AG04450 (cell line): ENCODE data around the gene SUPT4H1. TPM values are rescaled to one million over a fixed set of nuclear protein-coding genes. Genes with fewer than 3 reads are reported as not detected.

Experiments used
- CTCF ChIA-PET: fragments of 300-600, 350-600 bp; formaldehyde crosslinking; extraction: SDS; loops from one replicate; lab custom pipeline; 2022; ENCODE audit warnings: antibody characterized with exemption, inconsistent platforms; lab: Charles Lee
- POLR2A ChIA-PET: fragments of 350-600 bp; formaldehyde crosslinking; extraction: SDS; loops from one replicate; lab custom pipeline; 2021; ENCODE audit warnings: antibody characterized with exemption, inconsistent platforms; lab: Yijun Ruan, JAX
- DNase-seq: peaks from one replicate; pipeline ENCODE4 v3.0.0-alpha.2; 2011; ENCODE audit warnings: low read depth, low spot score
- H3K27ac ChIP-seq: one replicate; pipeline ENCODE4 v1.5.1; 2012; ENCODE audit warnings: low read depth, low read length, control low read depth
- H3K27me3 ChIP-seq: one replicate; pipeline ENCODE4 v1.6.0; 2012; ENCODE audit warnings: low read length; ENCODE audit not compliant: control insufficient read depth, insufficient read depth
- H3K4me3 ChIP-seq: 2 replicates; pipeline ENCODE4 v1.5.1; 2011; ENCODE audit warnings: mild to moderate bottlenecking, low read depth, low read length, control low read depth
- H3K9me3 ChIP-seq: 2 replicates; pipeline ENCODE4 v1.5.1; 2012; ENCODE audit warnings: low read length; ENCODE audit not compliant: control insufficient read depth, insufficient read depth
- CTCF ChIP-seq: IDR thresholded peaks from 2 replicates; pipeline ENCODE4 v1.5.1; 2011; ENCODE audit warnings: low read depth, low read length, control low read depth, inconsistent platforms
- polyA minus RNA-seq: library from RNA; depleted of rRNA, polyadenylated mRNA; stranded (reverse); fragments of >200 nt; gene quantifications from 2 replicates; pipeline ENCODE4 v1.2.3, GENCODE V29; 2011; rRNA and poly(A)+ RNA removed
- polyA plus RNA-seq: library from polyadenylated mRNA; depleted of rRNA; stranded (reverse); fragments of >200 nt; gene quantifications from 2 replicates; pipeline ENCODE4 v1.2.3, GENCODE V29; 2011; rRNA removed

SUPT4H1 gene
- polyA plus RNA-seq (178 and 191 TPM in 2 replicates), polyA minus RNA-seq (69.3 and 73.1 TPM in 2 replicates)

- Histone ChIP-seq H3K27me3 (peaks cover 4% of the 10 kb centered on the region), H3K4me3 (peak within 1 kb of the TSS; percentile 98), H3K27ac (peak within 1 kb of the TSS; percentile 87), H3K9me3 (no peaks in the 10 kb centered on the region)
- peak; percentile 85 for DNase-seq
- POLR2A ChIA-PET = interaction anchor here (0.7 to 3.4 kb wide), 20 partner anchors 8 to 1391 kb away, joined by 3 to 68 read pairs (median 4); partner anchors contain the start of genes COIL, DYNLL2, MKS1 and RNF43
- CTCF ChIA-PET = interaction anchor here (1.0 to 3.7 kb wide), 4 partner anchors 34 to 103 kb away, joined by 4 to 25 read pairs (median 6); partner anchors contain the start of gene RNF43
- TF ChIP-seq CTCF = no peak
These were observed at the start of gene SUPT4H1 for GRCh38 chr17:58351831-58352595. TSS of gene SUPT4H1 (minus strand) at chr17:58352201. CDS start at chr17:58352135, 66 bp downstream.

- CTCF ChIA-PET = interaction anchor here (1.5 kb wide), 1 partner anchor 16 kb away, joined by 3 read pairs; the partner anchor contains the start of gene RNF43
- no peaks in the 10 kb centered on the region for H3K9me3 ChIP-seq
- POLR2A ChIA-PET = no interaction called here
- H3K4me3 ChIP-seq = no peak overlapping the region
- no peak for DNase-seq
- no peaks in the 10 kb centered on the region for H3K27me3 ChIP-seq
- no peak for TF ChIP-seq CTCF
- H3K27ac ChIP-seq = no peak overlapping the region
These were observed 49.3 kb upstream of the SUPT4H1 start for GRCh38 chr17:58401287-58401686.

- Histone ChIP-seq H3K9me3 (no peaks in the 10 kb centered on the region), H3K27ac (no peak overlapping the region), H3K27me3 (no peaks in the 10 kb centered on the region), H3K4me3 (no peak overlapping the region)
- no peak for TF ChIP-seq CTCF
- ChIA-PET POLR2A (no interaction called here), CTCF (interaction anchor here (1.1 to 1.5 kb wide), 2 partner anchors 17 to 84 kb away, joined by 3 to 6 read pairs; partner anchors contain the start of gene RNF43)
- no peak for DNase-seq
These were observed 48.8 kb upstream of the SUPT4H1 start for GRCh38 chr17:58400826-58401225.

- Histone ChIP-seq H3K9me3 (no peaks in the 10 kb centered on the region), H3K27me3 (no peaks in the 10 kb centered on the region), H3K4me3 (no peak overlapping the region), H3K27ac (no peak overlapping the region)
- no peak for TF ChIP-seq CTCF
- POLR2A ChIA-PET = no interaction called here
- CTCF ChIA-PET = interaction anchor here (1.1 to 1.5 kb wide), 2 partner anchors 18 to 83 kb away, joined by 3 to 6 read pairs; partner anchors contain the start of gene RNF43
- no peak for DNase-seq
These were observed 48.0 kb upstream of the SUPT4H1 start for GRCh38 chr17:58399974-58400373.
